NCI-H82 (cell line): ENCODE results near the gene XG.
"Not testable (repeated sequence)": the region's sequence is repeated elsewhere in the genome, so short reads cannot be mapped to it uniquely, and the experiment has no call there.

ENCODE experiments used
- DNase-seq: peaks from one replicate; lab custom pipeline; 2025; lab: John Stamatoyannopoulos, UW

XG gene

DNA sequence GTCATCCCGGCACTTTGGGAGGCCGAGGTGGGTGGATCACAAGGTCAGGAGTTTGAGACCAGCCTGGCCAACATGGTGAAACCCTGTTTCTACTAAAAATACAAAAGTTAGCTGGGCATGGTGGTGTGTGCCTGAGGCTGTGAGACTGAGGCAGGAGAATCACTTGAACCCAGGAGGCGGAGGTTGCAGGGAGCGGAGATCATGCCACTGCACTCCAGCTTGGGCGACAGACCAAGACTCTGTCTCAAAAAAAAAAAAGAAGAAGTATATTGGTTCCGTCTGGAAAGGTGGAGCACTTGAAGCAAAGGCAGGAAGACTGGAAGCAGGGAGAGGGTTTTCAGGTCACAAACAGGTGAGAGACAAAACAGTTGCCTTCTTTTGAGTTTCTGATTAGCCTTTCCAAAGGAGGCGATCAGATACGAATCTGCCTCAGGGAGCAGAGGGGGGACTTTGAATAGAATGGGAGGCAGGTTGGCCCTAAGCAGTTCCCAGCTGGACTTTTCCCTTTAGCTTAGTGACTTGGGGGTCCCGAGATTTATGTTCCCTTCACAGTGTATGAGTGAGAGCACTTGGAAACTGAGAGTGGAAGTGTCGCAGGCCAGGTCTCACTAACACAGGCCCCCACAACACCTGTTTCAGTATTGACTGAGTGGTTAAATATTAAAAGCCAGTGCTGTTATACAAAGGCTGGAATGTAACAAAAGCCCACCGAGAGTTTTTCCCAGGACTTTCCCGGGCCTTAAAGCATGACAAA, 28.8 kb downstream of the XG start:
- peak; percentile 73 for DNase-seq

DNA sequence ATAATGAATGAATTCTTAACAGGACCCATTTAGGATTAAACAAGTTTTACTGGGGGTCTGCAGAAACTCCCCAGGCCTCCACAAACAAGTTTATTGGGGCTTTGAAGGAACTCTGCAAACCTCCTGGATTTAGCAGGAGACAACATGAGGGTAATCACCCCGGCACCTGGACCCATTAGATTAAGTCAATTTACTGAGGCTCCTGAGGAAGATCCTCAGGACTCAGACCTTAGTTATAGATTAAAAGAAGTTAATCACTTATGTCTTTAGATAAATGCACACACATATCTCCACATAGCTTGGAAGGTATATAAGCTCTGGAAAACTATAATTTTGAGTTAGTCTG, 29.4 kb downstream of the XG start:
- DNase-seq = peak; percentile 85

DNA sequence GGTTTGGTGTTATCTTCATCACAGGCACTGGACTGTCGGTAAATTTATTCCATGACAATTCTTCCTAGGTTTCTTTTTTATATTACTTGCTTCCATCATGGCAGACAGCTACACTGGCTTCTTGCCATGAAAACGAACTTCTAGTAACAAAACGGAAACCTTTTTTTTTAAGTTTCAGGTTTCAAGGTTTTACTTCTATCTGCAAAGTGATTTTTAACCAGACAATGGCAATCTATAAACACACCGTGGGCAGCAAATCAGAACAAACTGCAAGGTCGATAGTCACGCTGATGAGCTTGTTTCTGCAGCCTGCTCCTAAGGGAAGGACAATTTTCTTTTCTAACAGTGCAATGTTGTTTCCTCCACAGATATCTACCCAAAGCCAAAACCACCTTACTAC, 29.9 kb downstream of the XG start:
- no peak for DNase-seq

DNA sequence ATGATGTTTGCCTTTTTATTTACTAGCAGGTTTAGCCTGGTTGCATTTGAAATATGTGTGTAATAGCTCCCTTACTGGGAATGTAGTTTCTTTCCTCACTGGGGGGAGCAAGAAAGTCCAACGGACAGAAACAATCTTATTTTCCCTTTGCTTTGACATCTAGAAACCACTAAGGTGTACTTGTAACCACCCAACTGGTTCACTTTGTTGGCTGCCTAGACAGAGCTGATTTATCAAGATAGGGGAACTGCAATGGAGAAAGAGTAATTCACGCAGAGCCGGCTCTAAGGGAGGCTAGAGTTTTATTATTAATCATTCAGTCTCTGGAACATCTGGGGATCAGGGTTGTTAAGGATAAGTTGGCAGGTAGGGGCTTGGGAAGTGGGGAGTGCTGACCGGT, 30.3 kb downstream of the XG start:
- peak; percentile 39 for DNase-seq

DNA sequence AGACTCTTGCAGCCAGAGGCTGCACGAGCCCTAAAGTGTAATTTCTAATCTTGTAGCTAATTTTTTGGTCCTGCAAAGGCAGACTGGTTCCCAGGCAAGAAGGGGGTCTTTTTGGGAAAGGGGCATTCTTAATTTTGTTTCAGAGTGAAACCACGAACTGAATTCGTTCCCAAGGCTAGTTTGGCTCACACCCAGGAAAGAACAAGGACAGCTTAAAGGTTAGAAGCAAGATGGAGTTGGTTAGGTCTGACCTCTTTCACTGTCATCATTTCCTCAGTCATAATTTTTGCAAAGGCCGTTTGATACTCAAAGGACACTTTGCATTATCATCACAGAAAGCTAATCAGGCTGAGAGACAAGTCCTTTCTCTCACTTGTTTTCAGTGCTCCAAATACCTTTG, 30.9 kb downstream of the XG start:
- no peak for DNase-seq

DNA sequence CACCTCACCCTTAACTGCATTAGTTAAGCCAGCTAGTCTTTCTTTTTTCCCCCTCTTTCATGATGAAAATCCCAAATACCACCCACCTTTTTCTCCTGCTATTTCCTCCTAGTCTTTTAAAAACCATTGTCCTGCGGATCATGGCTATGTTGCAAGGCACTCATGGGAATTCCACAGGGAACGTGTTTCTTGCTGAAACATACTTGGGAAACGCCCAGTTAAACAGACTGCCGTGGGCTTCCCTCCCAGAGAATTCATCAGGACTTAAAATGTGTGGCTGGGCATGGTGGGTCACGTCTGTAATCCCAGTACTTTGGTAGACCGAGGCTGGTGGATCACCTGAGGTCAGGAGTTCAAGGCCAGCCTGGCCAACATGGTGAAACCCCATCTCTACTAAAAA, 32.2 kb downstream of the XG start:
- DNase-seq = no peak

DNA sequence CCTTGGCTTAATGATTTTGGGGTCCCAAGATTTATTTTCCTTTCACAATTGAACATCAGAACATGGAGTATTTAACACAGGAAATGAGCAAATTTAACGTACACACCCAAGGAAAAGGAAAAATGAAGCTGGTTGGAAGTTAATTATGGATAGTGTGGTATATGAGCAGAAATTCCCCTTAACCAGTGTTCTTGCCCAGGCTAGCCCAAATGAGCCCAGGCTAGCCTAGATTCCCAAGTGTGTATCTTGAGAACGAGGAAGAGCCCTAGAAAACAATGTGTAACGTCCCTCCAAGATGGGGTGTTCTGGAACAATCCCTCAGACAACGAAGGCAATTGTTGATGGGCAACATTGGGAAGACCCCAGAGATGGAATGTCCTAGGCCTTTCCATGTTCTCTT, 33.7 kb downstream of the XG start:
- DNase-seq = no peak

DNA sequence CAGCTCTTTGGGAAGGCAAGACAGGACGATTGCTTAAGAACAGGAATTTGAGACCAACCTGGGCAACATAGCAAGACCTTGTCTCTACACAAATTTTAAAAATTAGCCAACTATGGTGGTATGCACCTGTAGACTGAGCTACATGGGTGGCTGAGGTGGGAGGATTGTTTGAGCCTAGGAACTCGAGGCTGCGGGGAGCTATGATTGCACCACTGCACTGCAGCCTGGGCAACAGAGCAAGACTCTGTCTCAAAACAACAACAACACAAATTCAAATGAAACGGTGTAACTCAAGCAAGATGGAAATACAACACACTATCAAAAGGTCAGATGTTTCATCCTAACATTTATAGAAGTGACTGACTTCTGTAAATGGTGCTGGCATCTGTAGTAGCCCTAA, 37.1 kb downstream of the XG start:
- DNase-seq = no peak

DNA sequence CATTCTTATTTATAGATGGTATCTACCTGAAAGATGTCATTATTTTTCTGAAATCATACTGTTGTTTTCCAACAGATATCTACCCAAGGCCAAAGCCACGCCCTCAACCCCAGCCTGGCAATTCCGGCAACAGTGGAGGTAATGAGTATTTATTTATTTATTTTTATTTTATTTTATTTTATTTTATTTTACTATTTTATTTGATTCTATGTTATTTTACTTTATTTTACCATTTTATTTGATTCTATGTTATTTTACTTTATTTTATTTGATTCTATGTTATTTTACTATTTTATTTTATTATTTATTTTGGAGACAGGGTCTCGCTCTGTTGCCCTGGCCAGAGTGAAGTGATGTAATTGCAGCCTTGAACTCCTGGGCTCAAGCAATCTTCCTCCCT, 37.7 kb downstream of the XG start:
- DNase-seq = no peak

DNA sequence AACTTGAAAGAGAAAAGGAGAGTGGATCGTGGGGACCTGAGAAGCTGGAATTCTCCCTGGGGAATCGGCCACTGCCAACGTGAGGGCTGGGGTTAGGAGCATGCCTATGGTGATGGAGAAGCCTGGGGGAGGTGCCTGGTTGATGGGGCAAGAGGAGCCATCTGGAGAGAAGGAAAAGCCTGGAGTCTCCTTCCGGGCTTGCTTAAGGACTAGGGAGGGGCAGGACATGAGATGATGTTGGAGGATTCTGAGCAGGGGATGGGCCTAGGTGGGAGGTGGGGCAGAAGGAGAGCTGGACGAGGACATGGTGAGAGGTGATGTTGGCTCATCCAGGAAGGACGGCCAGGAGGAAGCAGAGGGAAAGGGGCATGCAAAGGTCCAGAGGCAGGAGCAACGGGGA, 41.9 kb downstream of the XG start:
- DNase-seq = peak; percentile 62

DNA sequence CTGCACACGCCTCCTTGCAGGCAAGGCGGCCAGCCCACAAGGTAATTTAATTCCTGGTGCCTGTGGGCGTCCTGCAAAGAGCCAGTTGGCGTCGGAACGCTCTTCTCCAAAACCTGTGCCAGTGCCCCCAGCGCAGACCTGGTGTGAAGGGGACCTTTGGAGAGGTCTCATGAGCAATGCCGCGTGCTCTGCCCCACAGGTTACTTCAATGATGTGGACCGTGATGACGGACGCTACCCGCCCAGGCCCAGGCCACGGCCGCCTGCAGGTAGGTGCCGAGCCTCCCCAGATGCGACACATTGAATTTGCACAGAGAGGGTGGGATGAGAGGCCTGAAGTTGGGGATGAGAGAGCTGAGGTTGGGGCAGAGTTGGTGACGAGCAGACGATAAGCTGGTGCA, 42.5 kb downstream of the XG start:
- no peak for DNase-seq

DNA sequence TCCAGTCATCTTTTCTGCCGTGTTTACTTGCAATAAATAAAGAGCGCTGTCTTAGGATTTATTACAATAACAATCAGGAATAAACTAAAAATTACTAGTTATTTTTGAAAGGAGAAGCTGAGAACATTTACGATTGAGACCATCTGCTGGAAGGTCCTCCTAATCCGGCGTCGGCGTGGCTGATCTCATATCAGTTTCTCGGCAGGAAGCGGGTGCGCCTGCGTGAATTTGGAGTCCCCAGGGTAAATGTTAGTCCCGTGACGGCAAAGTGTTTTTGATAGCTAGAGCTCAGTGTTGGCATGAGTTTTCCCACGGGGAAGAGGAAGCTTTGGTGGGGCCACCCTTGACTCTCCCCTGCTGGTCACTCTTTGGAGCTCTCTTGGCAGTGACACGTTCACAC, 45.0 kb downstream of the XG start:
- DNase-seq = peak; percentile 79

DNA sequence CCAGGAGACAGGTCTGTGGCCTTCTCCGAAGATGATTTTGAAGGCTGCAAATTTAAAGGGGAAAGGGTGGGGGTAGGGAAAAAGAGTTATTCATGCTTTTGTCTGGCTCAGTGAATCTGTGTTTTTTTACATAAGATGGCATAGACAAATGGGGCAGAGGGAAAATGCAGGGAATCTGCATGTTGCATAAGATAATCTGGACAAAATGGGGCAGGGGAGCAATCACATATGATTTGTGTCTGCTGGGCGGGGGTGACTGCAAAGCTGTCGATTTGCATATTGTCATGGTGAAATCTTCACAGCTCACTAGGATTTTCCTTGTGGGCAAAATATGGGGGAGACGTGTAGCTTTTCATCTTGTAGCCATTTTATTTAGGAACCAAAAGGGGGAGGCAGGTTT, 47.5 kb downstream of the XG start:
- no peak for DNase-seq

DNA sequence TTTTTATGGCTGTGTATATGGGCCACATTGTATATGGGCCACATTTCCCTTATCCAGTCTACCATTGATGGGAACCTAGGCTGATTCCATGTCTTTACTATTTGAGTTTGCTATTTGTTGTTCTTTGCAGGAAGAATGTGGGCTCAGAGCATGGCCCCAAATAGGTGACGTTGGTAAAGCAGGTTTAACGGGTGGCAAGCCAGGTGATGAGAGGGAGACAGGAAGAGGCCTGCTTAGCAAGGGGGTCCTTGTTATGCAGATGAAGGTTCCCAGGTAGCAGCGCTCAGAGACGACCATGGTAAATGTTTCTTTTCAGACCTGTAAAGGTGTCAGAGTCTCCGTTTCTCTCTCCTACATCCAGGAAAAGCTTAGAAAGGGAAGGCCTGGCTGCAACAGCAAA, 48.1 kb downstream of the XG start:
- DNase-seq = not testable (repeated sequence)

DNA sequence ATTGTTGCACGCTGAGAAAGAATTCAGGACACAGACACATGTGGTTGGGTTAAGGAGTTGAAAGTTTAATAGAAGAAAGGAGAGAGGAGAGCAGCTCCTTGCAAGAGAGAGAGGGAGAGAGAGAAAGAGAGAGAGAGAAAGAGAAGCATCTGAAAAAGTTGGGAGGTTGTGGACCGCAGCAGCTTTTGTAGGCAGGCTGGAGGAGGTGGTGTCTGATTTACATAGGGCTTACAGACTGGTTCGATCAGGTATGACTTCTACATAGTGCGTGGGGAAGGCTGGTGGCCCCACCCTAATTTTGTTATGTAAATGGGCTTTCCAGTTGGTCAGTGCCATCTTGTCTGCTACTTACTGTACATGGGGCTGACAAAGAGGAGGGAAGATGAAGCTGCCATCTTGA, 49.4 kb downstream of the XG start:
- no peak for DNase-seq

DNA sequence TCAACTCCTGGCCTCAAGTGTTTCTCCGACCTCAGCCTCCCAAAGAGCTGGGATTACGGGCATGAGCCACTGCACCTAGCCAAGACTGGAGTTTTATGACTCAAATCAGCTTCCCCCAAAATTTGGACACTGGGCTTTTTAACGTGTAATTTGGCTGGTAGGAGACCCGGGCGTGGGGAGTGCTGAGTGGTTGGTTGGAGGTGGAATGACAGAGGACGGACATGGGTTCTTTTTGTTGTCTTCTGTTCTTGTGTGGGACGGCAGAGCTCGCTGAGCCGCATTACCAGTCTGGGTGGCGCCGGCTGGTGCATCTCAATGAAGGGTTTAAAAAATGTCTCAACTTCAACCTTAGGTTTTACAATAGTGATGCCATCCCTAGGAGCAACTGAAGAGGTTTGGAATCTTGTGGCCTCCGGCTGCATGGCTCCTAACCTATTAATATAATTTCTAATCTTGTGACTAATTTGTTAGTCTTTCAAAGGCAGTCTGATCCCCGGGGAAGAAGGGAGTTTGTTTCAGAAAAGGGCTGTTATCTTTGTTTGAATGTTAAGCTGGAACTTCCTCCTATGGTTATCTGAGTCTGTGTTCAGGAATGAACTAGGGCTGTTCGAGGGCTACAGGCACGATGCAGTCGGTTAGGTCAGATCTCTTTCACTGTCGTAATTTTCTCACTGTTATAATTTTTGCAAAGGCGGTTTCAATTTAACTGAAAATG, 50.7 kb downstream of the XG start:
- not testable (repeated sequence) for DNase-seq

DNA sequence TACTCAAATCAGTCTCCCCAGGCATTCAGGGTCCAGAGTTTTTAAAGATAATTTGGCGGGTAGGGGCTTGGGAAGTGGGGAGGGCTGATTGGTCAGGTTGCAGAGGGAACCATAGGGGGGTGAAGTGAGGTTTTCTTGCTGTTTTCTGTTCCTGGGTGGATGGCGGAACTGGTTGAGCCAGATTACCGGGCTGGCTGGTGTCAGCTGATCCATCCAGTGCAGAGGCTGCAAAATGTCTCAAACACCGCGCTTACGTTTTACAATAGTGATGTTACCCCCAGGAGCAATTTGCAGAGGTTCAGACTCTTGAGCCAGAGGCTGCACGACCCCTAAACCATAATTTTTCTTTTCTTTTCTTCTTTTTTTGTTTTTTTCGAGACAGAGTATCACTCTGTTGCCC, 51.6 kb downstream of the XG start:
- not testable (repeated sequence) for DNase-seq

DNA sequence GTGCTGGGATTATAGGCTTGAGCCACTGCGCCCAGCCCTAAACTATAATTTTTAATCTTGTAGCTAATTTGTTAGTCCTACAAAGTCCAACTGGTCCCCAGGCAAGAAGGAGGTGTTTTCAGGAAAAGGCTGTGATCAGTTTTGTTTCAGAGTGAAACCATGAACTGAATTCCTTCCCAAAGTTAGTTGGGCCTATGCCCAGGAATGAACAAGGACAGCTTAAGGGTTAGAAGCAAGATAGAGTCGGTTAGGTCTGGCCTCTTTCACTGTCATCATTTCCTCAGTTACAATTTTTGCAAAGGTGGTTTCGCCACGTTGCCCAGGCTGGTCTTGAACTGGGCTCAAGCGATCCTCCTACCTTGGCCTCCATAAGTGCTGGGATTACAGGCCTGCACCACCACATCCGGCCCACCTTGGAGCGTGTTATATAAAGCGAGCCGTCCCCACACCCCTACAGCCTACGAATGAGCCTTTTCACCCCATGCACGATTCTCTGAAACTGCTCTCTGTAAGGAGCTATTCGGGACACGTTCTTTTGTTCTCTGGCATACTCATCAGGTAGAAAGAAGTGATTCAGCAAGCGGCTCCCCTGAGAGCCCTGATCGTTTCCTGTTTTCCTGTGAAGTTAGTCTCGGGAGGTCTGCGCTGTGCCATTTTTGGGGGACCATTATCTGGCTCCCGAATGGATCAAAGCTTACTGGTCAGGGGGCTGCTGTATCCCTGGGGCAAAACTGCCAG, 52.4 kb downstream of the XG start:
- DNase-seq = not testable (repeated sequence)

DNA sequence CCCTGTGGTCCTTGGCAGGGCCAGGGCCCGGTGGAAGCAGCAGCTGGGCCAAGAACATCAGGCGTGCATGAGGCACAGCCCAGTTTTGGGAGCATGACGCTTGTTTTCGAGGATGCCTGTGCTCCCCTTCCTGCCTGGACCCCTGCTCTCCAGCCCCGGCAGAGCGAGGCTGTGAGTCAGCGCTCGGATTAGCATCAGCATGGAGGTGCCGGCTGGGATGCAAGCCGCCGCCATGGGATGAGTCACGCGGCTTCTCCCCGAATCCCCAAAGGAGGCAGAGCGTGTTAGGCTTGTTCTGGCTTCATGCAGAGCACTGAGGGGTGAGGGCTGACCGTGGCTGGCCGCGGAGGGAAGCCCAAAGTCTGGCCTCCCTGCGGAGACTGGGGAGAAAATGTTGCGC, 53.0 kb downstream of the XG start:
- not testable (repeated sequence) for DNase-seq

DNA sequence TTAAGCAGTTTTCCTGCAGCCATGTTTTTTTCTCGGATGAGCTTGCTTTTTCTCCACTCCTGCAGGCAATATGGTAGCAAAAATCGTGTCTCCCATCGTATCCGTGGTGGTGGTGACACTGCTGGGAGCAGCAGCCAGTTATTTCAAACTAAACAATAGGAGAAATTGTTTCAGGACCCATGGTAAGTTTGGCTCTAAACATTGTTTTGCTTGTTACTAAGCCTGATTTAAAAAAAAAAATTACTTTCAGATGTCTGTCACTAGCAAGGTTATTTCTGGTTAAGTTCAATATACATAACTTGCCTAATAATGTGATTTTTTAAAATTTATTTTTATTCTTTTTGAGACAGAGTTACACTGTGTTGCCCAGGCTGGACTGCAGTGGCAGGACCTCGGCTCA, 59.4 kb downstream of the XG start:
- DNase-seq = no peak

DNA sequence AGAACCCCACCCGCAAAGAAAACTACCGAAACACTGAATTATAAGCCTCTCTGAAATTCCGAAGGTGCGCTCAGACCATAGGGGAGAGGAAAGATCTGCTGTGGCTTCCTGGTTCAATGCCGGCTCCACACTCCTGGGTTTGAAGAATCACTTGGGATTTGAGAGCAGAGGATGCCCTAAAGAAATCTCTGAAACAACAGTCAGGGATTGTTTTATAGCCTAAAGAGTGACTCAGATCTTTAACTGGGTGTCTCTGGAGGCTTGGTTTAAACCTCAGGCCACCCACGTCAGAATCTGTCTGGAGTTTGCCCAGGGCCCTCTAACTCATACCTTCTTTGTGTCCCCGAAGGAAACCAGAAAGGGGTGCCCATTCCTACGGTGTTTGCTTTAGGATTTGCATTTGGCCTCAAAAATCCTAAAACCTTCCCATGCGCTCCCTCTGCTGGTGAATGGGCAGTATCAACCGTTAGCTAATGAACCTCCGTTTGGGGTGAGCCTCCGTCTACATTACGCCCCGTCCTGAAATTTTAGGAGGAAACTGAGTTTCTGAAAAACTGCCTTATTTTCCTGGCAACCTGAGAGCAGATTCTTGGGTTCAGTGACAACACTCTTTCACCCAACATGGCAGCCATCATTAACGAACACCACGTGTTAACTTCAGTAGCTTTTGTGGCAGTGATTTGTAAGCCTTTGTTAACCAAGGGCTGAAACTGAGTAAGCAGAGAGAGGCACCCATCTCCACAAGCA, 60.5 kb downstream of the XG start:
- peak; percentile 77 for DNase-seq

DNA sequence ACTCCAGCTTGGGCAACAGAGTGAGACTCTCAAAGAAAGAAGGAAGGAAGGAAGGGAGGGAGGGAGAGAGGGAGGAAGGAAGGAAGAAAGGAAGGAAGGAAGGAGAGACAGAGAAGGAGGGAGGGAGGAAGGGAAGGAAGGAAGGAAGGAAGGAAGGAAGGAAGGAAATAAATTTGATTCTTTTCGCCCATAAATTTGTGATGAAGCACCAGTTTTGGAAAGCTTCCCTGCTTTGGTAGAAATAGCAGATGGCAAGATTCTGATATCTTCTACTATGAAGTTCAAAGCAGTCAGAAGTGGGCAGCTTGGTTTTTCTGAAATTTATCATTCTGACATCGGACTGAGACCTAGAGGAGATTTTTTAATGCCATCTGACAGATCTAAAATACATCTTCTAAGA, 65.2 kb downstream of the XG start:
- DNase-seq = no peak
